Vagina (tissue), 2 donors: ENCODE measurements around the gene SELENBP1. TPM values are rescaled to one million over a fixed set of nuclear protein-coding genes. Genes with fewer than 3 reads are reported as not detected.

Experiments
- DNase-seq, 2 donors: peaks; one replicate each; pipeline ENCODE4 v3.0.0-alpha.2; 2017; ENCODE audit errors: extremely low spot score in 2 of 2
- H3K27ac ChIP-seq: fragments of 200-600 bp; sonication (generic); one replicate; pipeline ENCODE4 v1.5.1; 2019
- H3K27me3 ChIP-seq: fragments of 200-600 bp; sonication (generic); one replicate; pipeline ENCODE4 v1.5.1; 2019
- H3K36me3 ChIP-seq, 2 donors: fragments of 200-600 bp; sonication (generic); one replicate each; pipeline ENCODE4 v1.5.1; 2017 to 2019
- H3K4me1 ChIP-seq: fragments of 200-600 bp; sonication (generic); one replicate; pipeline ENCODE4 v1.5.1; 2019
- H3K4me3 ChIP-seq, 2 donors: fragments of 200-600 bp; sonication (generic); 1 replicate in 1 of 2; 2 replicates in 1 of 2; pipeline ENCODE4 v1.5.1; 2016 to 2019
- H3K9me3 ChIP-seq: fragments of 200-600 bp; sonication (generic); one replicate; pipeline ENCODE4 v1.5.1; 2019
- CTCF ChIP-seq, 3 experiments: fragments of 450-650 bp in 2 of 3; fragments of 200-600 bp in 1 of 3; sonication (generic) in 1 of 3; IDR thresholded peaks; one replicate each; pipeline ENCODE4 v1.5.1; 2017 to 2019; ENCODE audit warnings: antibody characterized with exemption in 3 of 3, mild to moderate bottlenecking in 2 of 3, moderate library complexity in 2 of 3
- POLR2A ChIP-seq, 2 donors: fragments of 450-650 bp; IDR thresholded peaks; one replicate each; pipeline ENCODE4 v1.6.1; 2017; ENCODE audit warnings: antibody characterized with exemption in 2 of 2, mild to moderate bottlenecking in 2 of 2, moderate library complexity in 2 of 2
- POLR2AphosphoS5 ChIP-seq, 2 donors: sonication (generic); formaldehyde crosslinking; IDR thresholded peaks; one replicate each; pipeline ENCODE4 v1.9.0; 2017; ENCODE audit warnings: antibody characterized with exemption in 2 of 2, mild to moderate bottlenecking in 2 of 2, low read depth in 1 of 2; ENCODE audit not compliant: insufficient read depth in 1 of 2
- intact Hi-C: fragments of 100-400 bp; cut with DNase I; formaldehyde crosslinking; loops from one replicate; pipeline ENCODE4 v1.15.1; 2023
- total RNA-seq: library from RNA; depleted of rRNA; stranded (reverse); fragments of >200 nt; gene quantifications from one replicate; pipeline ENCODE4 v1.2.3, GENCODE V29; 2016

The SELENBP1 gene
- total RNA-seq, 1 donor from 2014 or later, result 30.9 TPM

GRCh38 chr1:151408891-151409290 lies 36.4 kb upstream of the SELENBP1 start:
- Histone ChIP-seq H3K4me1 (no peaks in the 10 kb centered on the region), H3K36me3 (peaks cover 0 to 78% of the 10 kb centered on the region in 2 donors), H3K4me3 (no peak overlapping the region), H3K27ac (no peak overlapping the region), H3K27me3 (no peaks in the 10 kb centered on the region), H3K9me3 (no peaks in the 10 kb centered on the region)
- intact Hi-C loops, result loop anchor here (5.0 kb wide), 1 partner anchor 107 kb away; no protein-coding TSS in a partner anchor
- DNase-seq, result no peak
- TF ChIP-seq POLR2AphosphoS5 (IDR thresholded peaks at IDR 0.05; ENCODE audit: insufficient read depth in 1 of 2, low read depth in 1 of 2), result no peak
- no peak for TF ChIP-seq CTCF (IDR thresholded peaks at IDR 0.05)
- TF ChIP-seq POLR2A (IDR thresholded peaks at IDR 0.05), result no peak

GRCh38 chr1:151407304-151407703 lies 34.8 kb upstream of the SELENBP1 start:
- intact Hi-C loops, result loop anchor here (5.0 kb wide), 1 partner anchor 105 kb away; no protein-coding TSS in a partner anchor
- no peak for DNase-seq
- H3K27ac ChIP-seq, result no peak overlapping the region
- no peaks in the 10 kb centered on the region for H3K27me3 ChIP-seq
- H3K36me3 ChIP-seq, result peaks cover 0 to 78% of the 10 kb centered on the region in 2 donors
- H3K4me1 ChIP-seq, result no peaks in the 10 kb centered on the region
- no peaks in the 10 kb centered on the region for H3K9me3 ChIP-seq
- no peak overlapping the region for H3K4me3 ChIP-seq
- TF ChIP-seq POLR2A (IDR thresholded peaks at IDR 0.05), result no peak
- no peak for TF ChIP-seq POLR2AphosphoS5 (IDR thresholded peaks at IDR 0.05; ENCODE audit: insufficient read depth in 1 of 2, low read depth in 1 of 2)
- no peak for TF ChIP-seq CTCF (IDR thresholded peaks at IDR 0.05)

- H3K4me1 ChIP-seq, result peaks cover 7% of the 10 kb centered on the region
- peaks cover 0 to 78% of the 10 kb centered on the region in 2 donors for H3K36me3 ChIP-seq
- no peak for TF ChIP-seq POLR2AphosphoS5 (IDR thresholded peaks at IDR 0.05; ENCODE audit: insufficient read depth in 1 of 2, low read depth in 1 of 2)
- no peak for TF ChIP-seq POLR2A (IDR thresholded peaks at IDR 0.05)
- no peak for TF ChIP-seq CTCF (IDR thresholded peaks at IDR 0.05)
- H3K27me3 ChIP-seq, result no peaks in the 10 kb centered on the region
- H3K4me3 ChIP-seq, result no peak overlapping the region
- H3K27ac ChIP-seq, result no peak overlapping the region
- intact Hi-C loops, result loop anchor here (5.0 kb wide), 1 partner anchor 104 kb away; no protein-coding TSS in a partner anchor
- DNase-seq, result no peak
- no peaks in the 10 kb centered on the region for H3K9me3 ChIP-seq
Measured at GRCh38 chr1:151406176-151406575, 33.7 kb upstream of the SELENBP1 start.

- no peak for DNase-seq
- Histone ChIP-seq H3K4me1 (peaks cover 15% of the 10 kb centered on the region), H3K4me3 (no peak overlapping the region), H3K27me3 (no peaks in the 10 kb centered on the region), H3K27ac (no peak overlapping the region), H3K9me3 (no peaks in the 10 kb centered on the region), H3K36me3 (peaks cover 0 to 75% of the 10 kb centered on the region in 2 donors)
- intact Hi-C loops, result loop anchor here (5.0 kb wide), 1 partner anchor 103 kb away; no protein-coding TSS in a partner anchor
- TF ChIP-seq POLR2AphosphoS5 (IDR thresholded peaks at IDR 0.05; ENCODE audit: insufficient read depth in 1 of 2, low read depth in 1 of 2), result no peak
- TF ChIP-seq POLR2A (IDR thresholded peaks at IDR 0.05), result no peak
- no peak for TF ChIP-seq CTCF (IDR thresholded peaks at IDR 0.05)
Measured at GRCh38 chr1:151405187-151405951, 32.9 kb upstream of the SELENBP1 start.

GRCh38 chr1:151403612-151404011 lies 31.1 kb upstream of the SELENBP1 start:
- intact Hi-C loops, result no loop called here
- Histone ChIP-seq H3K4me3 (no peak overlapping the region), H3K27me3 (no peaks in the 10 kb centered on the region), H3K27ac (no peak overlapping the region), H3K4me1 (peaks cover 22% of the 10 kb centered on the region), H3K36me3 (peaks cover 0 to 58% of the 10 kb centered on the region in 2 donors), H3K9me3 (no peaks in the 10 kb centered on the region)
- no peak for TF ChIP-seq POLR2AphosphoS5 (IDR thresholded peaks at IDR 0.05; ENCODE audit: insufficient read depth in 1 of 2, low read depth in 1 of 2)
- TF ChIP-seq CTCF (IDR thresholded peaks at IDR 0.05), result no peak
- TF ChIP-seq POLR2A (IDR thresholded peaks at IDR 0.05), result no peak
- DNase-seq, result no peak
